Frontal cortex (tissue), 4 donors: Measurements from ENCODE around the gene JKAMP. TPM values are rescaled to one million over a fixed set of nuclear protein-coding genes. Genes with fewer than 3 reads are reported as not detected.

Source experiments
- DNase-seq, 2 donors: peaks; one replicate each; pipeline ENCODE4 v3.0.0; 2012; ENCODE audit warnings: low spot score in 2 of 2
- FAIRE-seq: peaks from 2 replicates; lab custom pipeline; 2012; peaks lifted over from hg19 to GRCh38; lab: Jason Lieb, UNC
- total RNA-seq: library from RNA; depleted of rRNA; stranded (reverse); fragments of >200 nt; gene quantifications from one replicate; pipeline ENCODE4 v1.2.3, GENCODE V29; 2014
- donor health status: control.
- donor health status: control.
- donor health status: control.

The JKAMP gene
- total RNA-seq, 1 donor from 2014 or later = 57.5 TPM

DNA sequence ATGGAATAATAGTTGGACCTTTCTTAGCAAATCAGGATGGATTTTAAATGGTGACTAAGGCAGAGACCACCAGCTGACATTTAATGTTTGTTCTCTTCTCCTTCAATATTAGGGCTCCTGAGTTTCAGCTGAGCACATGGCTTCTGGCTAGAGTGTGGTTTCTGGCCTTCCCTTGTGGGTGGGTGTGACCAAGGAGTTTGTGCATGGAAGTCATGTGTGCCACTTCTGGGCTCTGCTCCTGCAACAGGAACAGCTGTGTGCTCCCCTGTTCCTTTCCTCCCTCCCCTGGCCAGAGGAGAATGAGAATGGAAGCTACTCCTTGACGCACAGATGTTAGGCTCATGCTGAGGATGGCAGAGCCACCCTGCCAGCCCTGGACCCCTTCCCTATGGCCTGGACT is 48.1 kb downstream of the JKAMP start:
- no peak for FAIRE-seq
- no peak for DNase-seq

DNA sequence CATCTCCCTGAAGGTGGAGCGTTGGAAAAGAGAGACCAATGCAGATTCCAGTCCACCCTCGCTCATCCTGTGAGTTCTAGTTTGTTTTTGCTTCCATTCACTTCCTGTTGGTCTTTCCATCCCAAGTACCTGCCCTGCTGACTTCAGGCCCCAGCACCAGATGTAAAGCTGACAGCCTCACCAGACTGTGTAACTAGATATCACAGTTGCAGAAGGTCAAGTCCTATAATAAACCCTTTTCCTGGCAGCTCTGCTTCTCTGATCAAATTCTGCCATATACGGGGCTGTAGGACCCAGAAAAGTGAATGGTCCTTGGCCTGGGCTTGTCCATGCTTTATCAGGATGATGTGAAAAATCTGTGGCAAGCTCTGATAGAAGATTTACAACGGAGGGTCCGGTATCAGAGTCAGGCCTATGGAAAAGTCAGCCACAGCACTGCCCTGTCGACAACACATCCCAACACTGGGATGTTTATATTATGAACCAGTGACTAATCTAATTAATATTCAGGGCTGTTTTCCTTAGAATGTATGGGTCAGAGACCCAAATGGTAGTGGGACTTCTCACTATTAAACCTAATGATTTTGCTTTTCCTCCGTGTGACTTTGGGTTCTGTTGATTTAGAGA is 50.2 kb downstream of the JKAMP start:
- DNase-seq = no peak
- no peak for FAIRE-seq

- FAIRE-seq (no peak), DNase-seq (no peak)
Measured at GRCh38 chr14:59537476-59537875, 53.2 kb downstream of the JKAMP start.

DNA sequence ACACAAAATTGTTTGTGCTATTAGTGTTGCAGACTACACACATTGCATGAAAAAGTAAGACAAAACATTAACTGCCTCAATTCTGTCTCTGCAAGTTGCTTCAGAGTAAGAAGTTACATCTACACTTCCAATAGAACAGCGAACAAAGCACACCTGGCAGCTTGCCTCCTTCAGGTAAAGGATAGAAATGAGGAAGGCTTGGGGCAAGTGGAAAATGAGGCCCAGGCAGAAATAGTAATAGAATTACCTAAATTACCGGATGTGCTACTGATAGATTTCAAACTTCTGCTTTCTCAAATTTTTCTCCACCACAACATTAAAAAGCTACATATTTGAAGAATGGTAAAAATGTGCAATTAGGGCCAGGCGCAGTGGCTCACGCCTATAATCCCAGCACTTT is 54.6 kb downstream of the JKAMP start:
- DNase-seq (no peak), FAIRE-seq (no peak)

- DNase-seq (no peak), FAIRE-seq (no peak)
Measured at GRCh38 chr14:59540852-59541251, 56.5 kb downstream of the JKAMP start.

DNA sequence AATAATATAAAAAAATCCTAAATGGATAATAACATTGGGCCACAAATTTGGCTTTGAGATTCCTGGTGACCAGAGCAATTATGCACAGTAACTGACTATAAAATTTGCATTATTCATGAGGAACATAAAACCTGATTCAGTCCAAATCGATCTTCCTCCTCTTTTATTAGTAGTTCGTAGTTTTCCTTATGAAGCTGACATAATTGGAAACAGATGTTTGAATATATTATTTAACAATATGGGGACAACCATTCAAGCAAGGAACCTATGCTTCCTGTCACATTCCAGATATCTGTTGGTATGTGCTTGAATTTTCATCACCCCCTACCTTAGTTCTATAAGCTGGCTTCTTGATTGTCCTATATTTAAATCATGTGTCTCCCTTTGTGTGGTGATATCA is 57.4 kb downstream of the JKAMP start:
- FAIRE-seq (no peak), DNase-seq (no peak)

DNA sequence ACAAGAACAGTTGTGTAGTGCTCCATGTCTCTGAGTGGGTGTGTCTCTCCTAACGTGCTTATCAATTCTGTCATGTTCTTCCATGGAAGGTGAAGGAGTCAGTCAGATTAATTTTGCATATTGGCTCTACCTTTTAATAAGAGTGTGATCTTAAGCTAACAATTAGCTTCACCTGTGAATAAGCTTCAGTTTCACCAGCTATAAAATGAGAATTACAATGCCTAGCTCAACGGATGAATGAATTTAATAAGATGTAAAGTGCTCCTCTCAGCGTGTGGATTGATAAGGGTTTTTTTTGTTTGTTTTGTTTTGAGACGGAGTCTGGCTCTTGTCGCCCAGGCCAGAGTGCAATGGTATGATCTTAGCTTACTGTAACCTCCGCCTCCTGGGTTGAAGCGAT is 59.6 kb downstream of the JKAMP start:
- no peak for FAIRE-seq
- DNase-seq = no peak

DNA sequence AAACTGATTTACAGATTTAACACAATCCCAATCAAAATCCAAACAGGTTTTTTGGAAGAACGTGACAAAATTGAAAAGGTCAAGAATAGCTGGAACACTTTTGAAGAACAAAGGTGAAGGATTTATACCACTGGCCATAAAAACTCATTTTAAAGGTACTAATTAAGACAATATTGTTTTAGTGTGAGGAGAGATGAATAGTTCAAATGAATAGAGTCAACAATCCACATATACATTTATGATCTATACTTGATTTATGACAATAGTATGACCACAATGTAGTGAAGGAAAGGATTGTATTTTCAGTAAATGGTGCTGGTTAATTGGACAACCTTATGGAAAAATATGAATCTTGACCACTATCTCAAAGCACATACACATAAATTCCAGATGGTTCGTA is 63.0 kb downstream of the JKAMP start:
- DNase-seq (no peak), FAIRE-seq (no peak)

Other genes starting within 250 kb of the JKAMP start
- gene GPR135, start 19.1 kb upstream of the JKAMP start, total RNA-seq = 5.3 TPM
- gene L3HYPDH, start 109 bp upstream of the JKAMP start, total RNA-seq = 16.7 TPM
- gene CCDC175, start 92.3 kb downstream of the JKAMP start, total RNA-seq = 2.0 TPM